HG02885 (cell line): Measurements from ENCODE around the gene PRRT3.
"Not testable (repeated sequence)": the region's sequence is repeated elsewhere in the genome, so short reads cannot be mapped to it uniquely, and the experiment has no call there.

Experiments
- ATAC-seq: cut with Tn5 transposase; IDR thresholded peaks from one replicate; pipeline ENCODE4 v1.9.1; 2021; ENCODE audit warnings: mild to moderate bottlenecking; ENCODE audit not compliant: unreplicated experiment, poor library complexity

The PRRT3 gene

GRCh38 chr3:9901967-9902366 lies 50.2 kb downstream of the PRRT3 start:
- no peak for ATAC-seq

- ATAC-seq = not testable (repeated sequence)
These were observed 51.2 kb downstream of the PRRT3 start for GRCh38 chr3:9900965-9901415.

GRCh38 chr3:9899289-9899791 lies 52.9 kb downstream of the PRRT3 start:
- ATAC-seq = no peak

- no peak for ATAC-seq
These were observed 53.6 kb downstream of the PRRT3 start for GRCh38 chr3:9898467-9899241.

- ATAC-seq = no peak
These were observed 54.5 kb downstream of the PRRT3 start for GRCh38 chr3:9897408-9898372.

- not testable (repeated sequence) for ATAC-seq
These were observed 55.3 kb downstream of the PRRT3 start for GRCh38 chr3:9896755-9897407.

GRCh38 chr3:9895715-9896114 lies 56.5 kb downstream of the PRRT3 start:
- not testable (repeated sequence) for ATAC-seq
